ENCODE results near the gene SLC35A3. TPM values are rescaled to one million over a fixed set of nuclear protein-coding genes. Genes with fewer than 3 reads are reported as not detected.

Gene SLC35A3
- total and polyA plus RNA-seq, 9 of the 15 experiments (the other 6 are each of a cell fraction or from before 2014, with no cell fraction given): 3.5 to 21.7 (median 13.2) TPM

GRCh38 chr1:99993468-99993845, 23.7 kb downstream of the SLC35A3 start (continued):
- TF ChIP-seq CBFA2T3 (IDR thresholded peaks at IDR 0.05) (peak; percentile 61), LEF1 (IDR thresholded peaks at IDR 0.05) (peak; percentile 50; the same call in 1 of the 2 replicates), KLF13 (tag; IDR thresholded peaks at IDR 0.05; ENCODE audit: borderline replicate concordance, low read depth) (no peak), MCM7 (IDR thresholded peaks at IDR 0.05) (no peak), YY1 (IDR thresholded peaks at IDR 0.05; ENCODE audit: borderline replicate concordance in 1 of 3, control insufficient read depth in 1 of 3, extremely low read depth in 1 of 3, insufficient read depth in 3 of 3, insufficient read length in 1 of 3, insufficient replicate concordance in 2 of 3, low read depth in 1 of 3, low read length in 2 of 3) (no peak), ARID1B (IDR thresholded peaks at IDR 0.05) (peak; percentile 82), DPF2 (IDR thresholded peaks at IDR 0.05) (0 out of 2 replicates have a peak, but pooled peaks have one; percentile 43), SRF (CRISPR knock-in tag; IDR thresholded peaks at IDR 0.05) (no peak), MTA2 (IDR thresholded peaks at IDR 0.05; ENCODE audit: low read depth) (peak; percentile 52; the same call in 1 of the 2 replicates), PML (IDR thresholded peaks at IDR 0.05; ENCODE audit: low read length) (0 out of 2 replicates have a peak, but pooled peaks have one; percentile 44), EP400 (IDR thresholded peaks at IDR 0.05) (peak; percentile 17; the same call in 1 of the 2 replicates), FOXM1 (IDR thresholded peaks at IDR 0.05; ENCODE audit: low read depth) (peak; percentile 81), FOXM1 (CRISPR knock-in tag; IDR thresholded peaks at IDR 0.05; ENCODE audit: low read depth) (no peak), STAT5A (IDR thresholded peaks at IDR 0.05; ENCODE audit: borderline replicate concordance, low read length) (peak; percentile 23; the same call in 1 of the 2 replicates), TAL1 (IDR thresholded peaks at IDR 0.05) (peak; percentile 78), SMARCA4 (IDR thresholded peaks at IDR 0.05) (0 out of 2 replicates have a peak, but pooled peaks have one; percentile 43), TEAD4 (IDR thresholded peaks at IDR 0.05; ENCODE audit: low read length) (peak; percentile 79), TEAD4 (CRISPR knock-in tag; IDR thresholded peaks at IDR 0.05; ENCODE audit: borderline replicate concordance) (no peak), SOX6 (IDR thresholded peaks at IDR 0.05) (peak; percentile 74), RERE (CRISPR knock-in tag; IDR thresholded peaks at IDR 0.05; ENCODE audit: borderline replicate concordance) (no peak), NONO (IDR thresholded peaks at IDR 0.05; ENCODE audit: low read depth in 2 of 2, low read length in 1 of 2) (no peak), ZNF311 (CRISPR knock-in tag; IDR thresholded peaks at IDR 0.05) (no peak), HDAC3 (IDR thresholded peaks at IDR 0.05; ENCODE audit: borderline replicate concordance, partially characterized antibody) (no peak), PURB (CRISPR knock-in tag; IDR thresholded peaks at IDR 0.05; ENCODE audit: low read depth) (no peak), PRPF4 (IDR thresholded peaks at IDR 0.05; ENCODE audit: insufficient read depth, low read depth, low read length, poor library complexity, severe bottlenecking) (no peak)
- TF ChIP-seq, protein P1, sequence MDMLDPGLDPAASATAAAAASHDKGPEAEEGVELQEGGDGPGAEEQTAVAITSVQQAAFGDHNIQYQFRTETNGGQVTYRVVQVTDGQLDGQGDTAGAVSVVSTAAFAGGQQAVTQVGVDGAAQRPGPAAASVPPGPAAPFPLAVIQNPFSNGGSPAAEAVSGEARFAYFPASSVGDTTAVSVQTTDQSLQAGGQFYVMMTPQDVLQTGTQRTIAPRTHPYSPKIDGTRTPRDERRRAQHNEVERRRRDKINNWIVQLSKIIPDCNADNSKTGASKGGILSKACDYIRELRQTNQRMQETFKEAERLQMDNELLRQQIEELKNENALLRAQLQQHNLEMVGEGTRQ (CRISPR knock-in tag; IDR thresholded peaks at IDR 0.05): no peak
